LoVo (cell line): ENCODE results near the gene HERPUD1.

ENCODE experiments used
- DNase-seq: peaks from one replicate; pipeline ENCODE4 v3.0.0-alpha.2; 2016; ENCODE audit warnings: low spot score

Gene HERPUD1

DNA sequence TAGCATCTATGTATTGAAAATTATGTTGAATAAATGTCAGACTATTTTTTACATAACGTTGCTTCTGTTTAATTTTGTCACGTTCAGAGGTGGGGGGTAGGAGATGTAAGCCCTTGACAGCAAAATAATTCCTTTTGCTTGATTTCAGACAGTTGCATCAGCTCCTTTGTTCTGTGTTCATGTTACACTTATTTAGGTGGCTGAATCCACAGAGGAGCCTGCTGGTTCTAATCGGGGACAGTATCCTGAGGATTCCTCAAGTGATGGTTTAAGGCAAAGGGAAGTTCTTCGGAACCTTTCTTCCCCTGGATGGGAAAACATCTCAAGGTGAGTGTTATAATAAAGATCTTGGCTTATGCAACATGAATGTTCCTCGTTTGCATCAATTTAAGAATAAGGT is 4.5 kb downstream of the HERPUD1 start:
- no peak for DNase-seq

DNA sequence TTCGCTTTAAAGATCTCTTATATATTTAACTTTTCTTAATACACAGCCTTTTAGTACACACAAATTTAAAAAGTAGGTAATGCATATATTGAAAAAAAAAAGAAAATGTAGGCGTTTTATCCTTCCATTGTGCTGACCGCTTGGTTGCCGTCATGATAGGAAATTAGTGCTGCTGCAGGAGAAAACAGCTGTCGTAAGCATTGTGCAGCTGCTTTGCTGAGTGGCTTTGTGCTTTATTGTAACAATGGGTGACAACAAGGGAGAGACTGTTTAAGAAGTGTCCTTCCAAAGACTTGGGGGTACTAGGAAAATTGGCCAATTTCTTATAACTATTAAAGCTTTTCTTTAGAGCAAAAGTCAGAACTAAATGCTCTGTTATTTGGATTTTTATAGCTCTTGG is 5.0 kb downstream of the HERPUD1 start:
- no peak for DNase-seq

DNA sequence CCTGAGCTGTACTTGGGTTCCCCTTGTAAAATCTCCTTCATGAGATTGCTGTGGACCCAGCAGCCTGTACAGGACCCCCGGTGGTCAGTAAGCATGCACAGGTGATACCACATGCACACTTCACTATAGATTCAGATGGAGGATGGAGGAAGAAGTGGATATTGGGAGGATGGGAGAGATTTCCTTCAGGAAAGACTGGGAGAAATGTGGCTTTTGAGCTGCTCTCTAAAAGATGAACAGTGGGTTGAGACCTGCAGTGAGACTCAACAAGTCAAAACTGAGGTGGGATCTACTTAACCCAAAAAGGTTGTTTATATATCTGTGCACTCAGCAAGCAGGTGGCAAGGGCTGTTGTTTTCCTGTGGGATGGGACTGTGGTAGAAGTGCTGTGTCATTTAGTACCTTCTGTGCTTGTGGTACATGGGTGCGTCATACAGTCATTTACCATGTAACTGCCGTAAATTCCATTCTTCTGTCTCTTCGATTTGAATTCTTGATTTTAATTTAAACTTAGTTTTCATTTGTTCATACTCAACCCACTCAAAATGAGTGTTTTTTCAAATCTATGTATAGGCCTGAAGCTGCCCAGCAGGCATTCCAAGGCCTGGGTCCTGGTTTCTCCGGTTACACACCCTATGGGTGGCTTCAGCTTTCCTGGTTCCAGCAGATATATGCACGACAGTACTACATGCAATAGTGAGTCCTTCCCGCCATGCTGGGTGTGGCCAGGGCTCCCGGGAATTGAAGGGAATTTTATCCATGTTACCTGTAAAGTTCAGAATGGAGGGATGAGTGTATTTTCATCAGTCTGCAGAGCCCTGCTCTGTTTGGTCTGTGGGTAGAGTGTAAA is 6.9 kb downstream of the HERPUD1 start:
- no peak for DNase-seq

DNA sequence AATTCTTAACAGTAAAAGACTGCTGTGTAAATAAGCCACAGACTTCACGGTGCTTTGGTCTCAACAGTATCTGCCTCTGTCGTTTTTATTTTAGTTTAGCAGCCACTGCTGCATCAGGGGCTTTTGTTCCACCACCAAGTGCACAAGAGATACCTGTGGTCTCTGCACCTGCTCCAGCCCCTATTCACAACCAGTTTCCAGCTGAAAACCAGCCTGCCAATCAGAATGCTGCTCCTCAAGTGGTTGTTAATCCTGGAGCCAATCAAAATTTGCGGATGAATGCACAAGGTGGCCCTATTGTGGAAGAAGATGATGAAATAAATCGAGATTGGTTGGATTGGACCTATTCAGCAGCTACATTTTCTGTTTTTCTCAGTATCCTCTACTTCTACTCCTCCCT is 7.9 kb downstream of the HERPUD1 start:
- no peak for DNase-seq

- DNase-seq, result no peak
Observed at GRCh38 chr16:56941092-56941491, 9.2 kb downstream of the HERPUD1 start.

DNA sequence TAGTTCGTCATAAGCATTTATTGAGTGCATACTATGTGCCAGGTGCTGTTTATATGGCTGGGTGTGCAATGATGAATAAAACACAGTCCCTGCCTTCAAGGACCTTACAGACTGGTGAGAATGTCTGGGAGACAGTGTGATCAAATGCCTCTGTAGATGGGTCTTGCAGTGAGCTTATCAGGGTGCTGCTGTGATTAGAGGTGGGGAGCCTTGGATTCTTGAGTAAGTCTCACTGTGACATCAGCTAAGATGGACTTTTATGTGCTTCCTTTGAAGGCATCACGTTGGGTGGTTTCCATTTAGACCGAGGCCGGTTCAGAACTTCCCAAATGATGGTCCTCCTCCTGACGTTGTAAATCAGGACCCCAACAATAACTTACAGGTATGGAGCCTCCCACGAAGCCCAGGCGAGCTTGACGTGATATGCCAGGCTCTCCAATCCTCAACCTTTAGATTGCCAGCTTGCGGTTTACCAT is 10.0 kb downstream of the HERPUD1 start:
- DNase-seq, result no peak

GRCh38 chr16:56943761-56944375 is 11.9 kb downstream of the HERPUD1 start:
- DNase-seq, result no peak

GRCh38 chr16:56944954-56945839 is 13.3 kb downstream of the HERPUD1 start:
- no peak for DNase-seq

- no peak for DNase-seq
Observed at GRCh38 chr16:56945847-56946527, 14.0 kb downstream of the HERPUD1 start.

GRCh38 chr16:56946767-56947603 is 15.0 kb downstream of the HERPUD1 start:
- no peak for DNase-seq

- no peak for DNase-seq
Observed at GRCh38 chr16:56947604-56947995, 15.7 kb downstream of the HERPUD1 start.

DNA sequence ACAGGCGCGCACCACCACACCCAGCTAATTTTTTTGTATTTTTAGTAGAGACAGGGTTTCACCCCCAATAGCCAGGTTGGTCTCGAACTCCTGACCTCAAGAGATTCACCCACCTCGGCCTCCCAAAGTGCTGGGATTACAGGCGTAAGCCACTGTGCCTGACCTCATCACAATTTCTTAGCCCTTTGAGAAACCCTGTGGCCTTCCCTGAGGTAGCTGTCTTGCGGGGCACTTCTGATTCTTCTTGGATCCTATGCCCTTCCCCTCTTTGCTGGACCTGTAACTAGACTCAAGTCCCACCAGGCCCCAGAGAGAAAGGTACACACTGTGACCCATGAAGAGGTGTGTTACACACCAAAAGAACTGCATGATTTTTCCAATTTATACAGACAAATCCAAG is 16.3 kb downstream of the HERPUD1 start:
- no peak for DNase-seq

DNA sequence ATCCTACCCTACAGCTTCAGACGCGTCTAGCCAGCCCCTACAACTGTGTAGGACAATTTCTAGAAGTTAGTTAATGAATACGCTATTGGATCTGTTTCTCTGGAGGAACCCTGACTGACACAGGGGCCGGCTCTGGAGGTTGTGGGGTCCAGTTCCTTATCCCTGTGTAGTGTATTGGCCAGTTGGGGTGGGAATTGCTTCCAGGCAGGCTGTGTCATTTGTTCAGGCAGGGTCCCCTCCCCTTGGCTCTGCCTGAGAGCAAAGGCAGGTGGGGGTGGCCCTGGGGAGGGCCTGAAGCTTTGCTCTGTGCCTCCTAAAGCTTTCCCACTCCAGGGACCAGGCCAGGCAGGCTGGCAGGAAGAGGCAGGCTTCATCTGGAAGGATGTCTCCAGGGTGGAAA is 18.1 kb downstream of the HERPUD1 start:
- DNase-seq, result no peak

GRCh38 chr16:56950455-56950854 is 18.5 kb downstream of the HERPUD1 start:
- no peak for DNase-seq

- DNase-seq, result no peak
Observed at GRCh38 chr16:56950881-56951771, 19.2 kb downstream of the HERPUD1 start.

DNA sequence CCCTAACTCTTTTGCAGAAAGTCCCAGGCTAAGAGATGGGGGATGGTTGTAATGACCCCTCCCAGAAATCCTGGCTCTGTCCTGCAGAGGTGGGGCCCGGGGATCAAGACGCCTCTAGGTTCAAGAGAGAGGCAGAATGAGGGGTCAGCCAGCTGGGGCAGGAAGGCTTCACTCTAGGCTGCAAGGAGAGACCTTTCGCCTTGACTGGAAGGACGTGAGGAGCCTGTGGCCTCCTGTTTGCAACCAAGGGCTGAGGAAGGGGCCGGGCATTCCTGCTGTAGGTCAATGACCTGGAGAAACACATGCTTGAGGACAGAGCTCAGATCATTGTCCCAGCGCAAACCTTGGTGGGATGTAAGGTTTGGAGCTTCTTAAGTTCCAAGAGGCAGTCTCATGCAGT is 21.1 kb downstream of the HERPUD1 start:
- DNase-seq, result no peak

GRCh38 chr16:56956076-56956475 is 24.1 kb downstream of the HERPUD1 start:
- no peak for DNase-seq

DNA sequence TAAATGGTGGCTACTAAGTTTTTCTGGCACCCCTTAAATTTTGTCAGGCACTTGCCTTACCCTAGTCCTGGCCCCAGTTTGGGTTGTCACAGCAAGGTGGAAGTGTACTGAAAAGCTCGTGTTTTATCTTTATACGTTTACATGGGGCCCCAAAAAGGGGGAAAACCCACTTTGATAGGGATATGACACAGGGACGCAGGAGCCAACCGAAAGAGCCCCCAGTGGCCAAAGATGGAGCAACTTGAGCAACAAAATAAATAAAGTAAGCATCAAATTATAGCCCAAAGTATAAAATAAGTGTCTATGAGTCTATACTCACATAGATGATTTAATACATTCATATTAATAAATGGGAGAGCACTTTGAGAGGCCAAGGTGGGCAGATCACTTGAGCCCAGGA is 24.8 kb downstream of the HERPUD1 start:
- no peak for DNase-seq

GRCh38 chr16:56960681-56961281 is 28.8 kb downstream of the HERPUD1 start:
- DNase-seq, result no peak

GRCh38 chr16:56961386-56961785 is 29.4 kb downstream of the HERPUD1 start:
- DNase-seq, result no peak
